ENCODE results near the gene UBAC2.

UBAC2 gene

GRCh38 chr13:99412856-99413255, 212.2 kb downstream of the UBAC2 start:
- TF ChIP-seq POLR2A (IDR thresholded peaks at IDR 0.05; ENCODE audit: low read depth, low read length) (no peak), POLR2AphosphoS5 (IDR thresholded peaks at IDR 0.05; ENCODE audit: low read depth, low read length) (no peak), TAF1 (IDR thresholded peaks at IDR 0.05; ENCODE audit: borderline replicate concordance, low read depth, low read length) (no peak)
- FAIRE-seq = no peak
- no peak for DNase-seq (ENCODE audit: insufficient read length)

- DNase-seq (ENCODE audit: insufficient read length) (no peak), FAIRE-seq (peak; percentile 78)
- no peak for TF ChIP-seq TAF1 (IDR thresholded peaks at IDR 0.05; ENCODE audit: borderline replicate concordance, low read depth, low read length)
Observed at GRCh38 chr13:99414048-99414995, 213.7 kb downstream of the UBAC2 start.

- DNase-seq (ENCODE audit: insufficient read length) = no peak
- FAIRE-seq = no peak
- no peak for TF ChIP-seq POLR2AphosphoS5 (IDR thresholded peaks at IDR 0.05; ENCODE audit: low read depth, low read length)
- no peak for TF ChIP-seq POLR2A (IDR thresholded peaks at IDR 0.05; ENCODE audit: low read depth, low read length)
- no peak for TF ChIP-seq TAF1 (IDR thresholded peaks at IDR 0.05; ENCODE audit: borderline replicate concordance, low read depth, low read length)
Observed at GRCh38 chr13:99415014-99415650, 214.5 kb downstream of the UBAC2 start.

- DNase-seq (ENCODE audit: insufficient read length) (no peak), FAIRE-seq (no peak)
- TF ChIP-seq POLR2AphosphoS5 (IDR thresholded peaks at IDR 0.05; ENCODE audit: low read depth, low read length) (no peak), POLR2A (IDR thresholded peaks at IDR 0.05; ENCODE audit: low read depth, low read length) (no peak), TAF1 (IDR thresholded peaks at IDR 0.05; ENCODE audit: borderline replicate concordance, low read depth, low read length) (no peak)
Observed at GRCh38 chr13:99415851-99416331, 215.2 kb downstream of the UBAC2 start.

GRCh38 chr13:99416411-99417121, 215.9 kb downstream of the UBAC2 start:
- FAIRE-seq (no peak), DNase-seq (ENCODE audit: insufficient read length) (no peak)
- TF ChIP-seq POLR2A (IDR thresholded peaks at IDR 0.05; ENCODE audit: low read depth, low read length) (no peak), POLR2AphosphoS5 (IDR thresholded peaks at IDR 0.05; ENCODE audit: low read depth, low read length) (no peak), TAF1 (IDR thresholded peaks at IDR 0.05; ENCODE audit: borderline replicate concordance, low read depth, low read length) (no peak)

GRCh38 chr13:99417201-99418102, 216.8 kb downstream of the UBAC2 start:
- no peak for DNase-seq (ENCODE audit: insufficient read length)
- TF ChIP-seq TAF1 (IDR thresholded peaks at IDR 0.05; ENCODE audit: borderline replicate concordance, low read depth, low read length) (no peak), POLR2AphosphoS5 (IDR thresholded peaks at IDR 0.05; ENCODE audit: low read depth, low read length) (no peak), POLR2A (IDR thresholded peaks at IDR 0.05; ENCODE audit: low read depth, low read length) (no peak)
- no peak for FAIRE-seq

- TF ChIP-seq POLR2A (IDR thresholded peaks at IDR 0.05; ENCODE audit: low read depth, low read length) = no peak
Observed at GRCh38 chr13:99418103-99418842, 217.6 kb downstream of the UBAC2 start.

GRCh38 chr13:99418843-99419140, 218.1 kb downstream of the UBAC2 start:
- DNase-seq (ENCODE audit: insufficient read length) = no peak
- no peak for FAIRE-seq
- no peak for TF ChIP-seq POLR2A (IDR thresholded peaks at IDR 0.05; ENCODE audit: low read depth, low read length)
- no peak for TF ChIP-seq POLR2AphosphoS5 (IDR thresholded peaks at IDR 0.05; ENCODE audit: low read depth, low read length)
- no peak for TF ChIP-seq TAF1 (IDR thresholded peaks at IDR 0.05; ENCODE audit: borderline replicate concordance, low read depth, low read length)

More at GRCh38 chr13:99418103-99418842, 217.6 kb downstream of the UBAC2 start:
- FAIRE-seq = no peak
- DNase-seq (ENCODE audit: insufficient read length) = no peak

- no peak for TF ChIP-seq POLR2A (IDR thresholded peaks at IDR 0.05; ENCODE audit: low read depth, low read length)
- TF ChIP-seq POLR2AphosphoS5 (IDR thresholded peaks at IDR 0.05; ENCODE audit: low read depth, low read length) = no peak
- TF ChIP-seq TAF1 (IDR thresholded peaks at IDR 0.05; ENCODE audit: borderline replicate concordance, low read depth, low read length) = no peak
- no peak for DNase-seq (ENCODE audit: insufficient read length)
- no peak for FAIRE-seq
Observed at GRCh38 chr13:99419591-99420243, 219.1 kb downstream of the UBAC2 start.

- TF ChIP-seq TAF1 (IDR thresholded peaks at IDR 0.05; ENCODE audit: borderline replicate concordance, low read depth, low read length) (no peak), POLR2AphosphoS5 (IDR thresholded peaks at IDR 0.05; ENCODE audit: low read depth, low read length) (no peak)
- FAIRE-seq (no peak), DNase-seq (ENCODE audit: insufficient read length) (no peak)
Observed at GRCh38 chr13:99421271-99421670, 220.6 kb downstream of the UBAC2 start.
